ENCODE measurements around the gene DIO3.

Gene DIO3

DNA sequence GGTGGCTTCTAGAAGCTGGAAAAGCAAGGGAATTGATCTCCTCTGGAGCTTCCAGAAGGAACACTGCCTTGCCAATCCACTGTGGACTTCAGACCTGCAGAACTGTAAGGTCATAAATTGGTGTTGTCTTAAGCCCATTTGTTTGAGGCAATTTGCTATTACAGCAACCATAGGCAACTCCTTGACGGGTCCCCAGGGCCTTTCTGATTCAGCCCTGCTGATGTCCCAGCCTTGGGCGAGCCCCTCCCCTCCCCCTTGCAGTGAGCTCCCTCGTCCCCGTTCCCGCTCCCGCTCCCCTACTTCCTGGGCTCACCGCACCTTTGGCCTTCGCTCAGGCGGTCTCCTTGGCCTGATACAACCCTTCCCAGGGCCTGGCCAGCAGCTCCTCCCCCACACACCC is 18.9 kb upstream of the DIO3 start:
- TF ChIP-seq GABPA (IDR thresholded peaks at IDR 0.05; ENCODE audit: low read depth): no peak
- DNase-seq (ENCODE audit: low read depth in 1 of 2, low spot score in 1 of 2): no peak
- no peak overlapping the region for H3K4me3 ChIP-seq (replicated peaks; ENCODE audit: insufficient read depth, low read length)
- H3K27me3 ChIP-seq (ENCODE audit: insufficient read depth, poor library complexity, severe bottlenecking): no peaks in the 10 kb centered on the region
- H3K27ac ChIP-seq (replicated peaks): no peak overlapping the region

DNA sequence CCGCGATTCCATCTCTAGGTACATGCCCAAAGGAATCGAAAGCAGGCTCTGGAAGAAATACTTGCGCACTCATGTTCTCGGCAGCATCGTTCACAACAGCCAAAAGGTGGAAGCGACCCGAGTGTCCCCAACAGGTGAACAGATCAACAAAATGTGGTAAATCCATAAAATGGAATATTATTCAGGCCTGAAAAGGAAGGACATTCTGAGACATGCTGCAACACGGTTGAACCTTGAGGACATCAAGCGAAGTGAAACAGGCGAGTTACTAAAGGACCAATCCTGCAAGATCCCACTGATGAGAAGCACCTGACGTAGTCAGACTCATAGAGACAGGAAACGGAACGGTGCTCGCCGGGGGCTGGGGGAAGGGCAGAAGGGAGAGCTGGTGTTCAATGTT is 17.5 kb upstream of the DIO3 start:
- no peaks in the 10 kb centered on the region for H3K27me3 ChIP-seq (ENCODE audit: insufficient read depth, poor library complexity, severe bottlenecking)
- no peak for DNase-seq (ENCODE audit: low read depth in 1 of 2, low spot score in 1 of 2)
- H3K27ac ChIP-seq (replicated peaks): no peak overlapping the region
- TF ChIP-seq GABPA (IDR thresholded peaks at IDR 0.05; ENCODE audit: low read depth) (no peak), SPI1 (IDR thresholded peaks at IDR 0.05; ENCODE audit: borderline replicate concordance, low read depth) (no peak), POLR2AphosphoS5 (IDR thresholded peaks at IDR 0.05; ENCODE audit: low read depth) (no peak)
- TF ChIP-seq, protein P1, sequence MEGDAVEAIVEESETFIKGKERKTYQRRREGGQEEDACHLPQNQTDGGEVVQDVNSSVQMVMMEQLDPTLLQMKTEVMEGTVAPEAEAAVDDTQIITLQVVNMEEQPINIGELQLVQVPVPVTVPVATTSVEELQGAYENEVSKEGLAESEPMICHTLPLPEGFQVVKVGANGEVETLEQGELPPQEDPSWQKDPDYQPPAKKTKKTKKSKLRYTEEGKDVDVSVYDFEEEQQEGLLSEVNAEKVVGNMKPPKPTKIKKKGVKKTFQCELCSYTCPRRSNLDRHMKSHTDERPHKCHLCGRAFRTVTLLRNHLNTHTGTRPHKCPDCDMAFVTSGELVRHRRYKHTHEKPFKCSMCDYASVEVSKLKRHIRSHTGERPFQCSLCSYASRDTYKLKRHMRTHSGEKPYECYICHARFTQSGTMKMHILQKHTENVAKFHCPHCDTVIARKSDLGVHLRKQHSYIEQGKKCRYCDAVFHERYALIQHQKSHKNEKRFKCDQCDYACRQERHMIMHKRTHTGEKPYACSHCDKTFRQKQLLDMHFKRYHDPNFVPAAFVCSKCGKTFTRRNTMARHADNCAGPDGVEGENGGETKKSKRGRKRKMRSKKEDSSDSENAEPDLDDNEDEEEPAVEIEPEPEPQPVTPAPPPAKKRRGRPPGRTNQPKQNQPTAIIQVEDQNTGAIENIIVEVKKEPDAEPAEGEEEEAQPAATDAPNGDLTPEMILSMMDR (IDR thresholded peaks at IDR 0.05; ENCODE audit: insufficient read depth, low read length): no peak
- TF ChIP-seq, protein P2, sequence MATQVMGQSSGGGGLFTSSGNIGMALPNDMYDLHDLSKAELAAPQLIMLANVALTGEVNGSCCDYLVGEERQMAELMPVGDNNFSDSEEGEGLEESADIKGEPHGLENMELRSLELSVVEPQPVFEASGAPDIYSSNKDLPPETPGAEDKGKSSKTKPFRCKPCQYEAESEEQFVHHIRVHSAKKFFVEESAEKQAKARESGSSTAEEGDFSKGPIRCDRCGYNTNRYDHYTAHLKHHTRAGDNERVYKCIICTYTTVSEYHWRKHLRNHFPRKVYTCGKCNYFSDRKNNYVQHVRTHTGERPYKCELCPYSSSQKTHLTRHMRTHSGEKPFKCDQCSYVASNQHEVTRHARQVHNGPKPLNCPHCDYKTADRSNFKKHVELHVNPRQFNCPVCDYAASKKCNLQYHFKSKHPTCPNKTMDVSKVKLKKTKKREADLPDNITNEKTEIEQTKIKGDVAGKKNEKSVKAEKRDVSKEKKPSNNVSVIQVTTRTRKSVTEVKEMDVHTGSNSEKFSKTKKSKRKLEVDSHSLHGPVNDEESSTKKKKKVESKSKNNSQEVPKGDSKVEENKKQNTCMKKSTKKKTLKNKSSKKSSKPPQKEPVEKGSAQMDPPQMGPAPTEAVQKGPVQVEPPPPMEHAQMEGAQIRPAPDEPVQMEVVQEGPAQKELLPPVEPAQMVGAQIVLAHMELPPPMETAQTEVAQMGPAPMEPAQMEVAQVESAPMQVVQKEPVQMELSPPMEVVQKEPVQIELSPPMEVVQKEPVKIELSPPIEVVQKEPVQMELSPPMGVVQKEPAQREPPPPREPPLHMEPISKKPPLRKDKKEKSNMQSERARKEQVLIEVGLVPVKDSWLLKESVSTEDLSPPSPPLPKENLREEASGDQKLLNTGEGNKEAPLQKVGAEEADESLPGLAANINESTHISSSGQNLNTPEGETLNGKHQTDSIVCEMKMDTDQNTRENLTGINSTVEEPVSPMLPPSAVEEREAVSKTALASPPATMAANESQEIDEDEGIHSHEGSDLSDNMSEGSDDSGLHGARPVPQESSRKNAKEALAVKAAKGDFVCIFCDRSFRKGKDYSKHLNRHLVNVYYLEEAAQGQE (IDR thresholded peaks at IDR 0.05; ENCODE audit: insufficient replicate concordance, low read depth): no peak
- no peak overlapping the region for H3K4me3 ChIP-seq (replicated peaks; ENCODE audit: insufficient read depth, low read length)

DNA sequence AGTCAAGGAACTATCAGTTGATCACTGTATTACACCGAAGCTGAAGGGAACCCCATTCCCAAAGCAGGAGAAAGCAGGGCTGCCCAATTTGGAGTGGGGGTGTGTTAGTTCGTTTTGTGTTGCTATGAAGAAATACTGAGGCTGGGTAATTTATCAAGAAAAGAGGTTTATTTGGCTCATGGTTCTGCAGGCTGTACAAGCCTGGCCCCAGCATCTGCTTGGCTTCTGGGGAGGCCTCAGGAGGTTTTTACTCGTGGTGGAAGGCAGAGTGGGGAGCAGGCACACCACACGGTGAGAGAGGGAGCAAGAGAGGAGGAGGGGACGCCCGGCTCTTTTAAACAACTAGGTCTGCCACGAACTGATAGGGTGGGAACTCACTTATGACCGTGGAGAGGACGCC is 16.7 kb upstream of the DIO3 start:
- TF ChIP-seq SPI1 (IDR thresholded peaks at IDR 0.05; ENCODE audit: borderline replicate concordance, low read depth): no peak
- TF ChIP-seq, protein P1 (IDR thresholded peaks at IDR 0.05; ENCODE audit: insufficient read depth, low read length): no peak
- TF ChIP-seq, protein P2 (IDR thresholded peaks at IDR 0.05; ENCODE audit: insufficient replicate concordance, low read depth): no peak
- TF ChIP-seq GABPA (IDR thresholded peaks at IDR 0.05; ENCODE audit: low read depth): no peak
- TF ChIP-seq POLR2AphosphoS5 (IDR thresholded peaks at IDR 0.05; ENCODE audit: low read depth): no peak
- no peak for DNase-seq (ENCODE audit: low read depth in 1 of 2, low spot score in 1 of 2)
- no peak overlapping the region for H3K4me3 ChIP-seq (replicated peaks; ENCODE audit: insufficient read depth, low read length)
- no peak overlapping the region for H3K27ac ChIP-seq (replicated peaks)
- no peaks in the 10 kb centered on the region for H3K27me3 ChIP-seq (ENCODE audit: insufficient read depth, poor library complexity, severe bottlenecking)

DNA sequence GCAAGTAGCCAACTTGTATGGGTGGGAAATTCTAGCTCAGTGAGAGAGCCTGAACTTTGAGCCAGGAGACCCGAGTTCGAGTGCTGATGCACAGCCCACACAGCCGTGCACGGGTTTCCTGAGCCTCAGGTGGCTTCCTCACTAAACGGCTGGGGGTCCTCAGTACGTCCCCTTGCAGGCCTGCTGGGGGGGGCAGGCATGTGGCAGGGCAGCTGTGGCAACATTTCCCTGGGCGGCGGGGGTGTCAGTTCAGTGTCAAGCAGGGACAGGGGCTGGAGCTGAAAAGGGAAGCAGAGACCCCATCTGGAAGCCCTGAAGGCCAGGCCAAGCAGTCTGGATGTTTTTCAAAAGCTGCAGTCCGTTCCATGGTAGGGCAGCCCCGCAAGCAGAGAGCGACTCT is 14.6 kb upstream of the DIO3 start:
- no peak for DNase-seq (ENCODE audit: low read depth in 1 of 2, low spot score in 1 of 2)
- no peak overlapping the region for H3K4me3 ChIP-seq (replicated peaks; ENCODE audit: insufficient read depth, low read length)
- no peaks in the 10 kb centered on the region for H3K27me3 ChIP-seq (ENCODE audit: insufficient read depth, poor library complexity, severe bottlenecking)
- H3K27ac ChIP-seq (replicated peaks): no peak overlapping the region
- TF ChIP-seq GABPA (IDR thresholded peaks at IDR 0.05; ENCODE audit: low read depth): no peak
- TF ChIP-seq, protein P1 (IDR thresholded peaks at IDR 0.05; ENCODE audit: insufficient read depth, low read length): no peak
- TF ChIP-seq, protein P2 (IDR thresholded peaks at IDR 0.05; ENCODE audit: insufficient replicate concordance, low read depth): no peak
- no peak for TF ChIP-seq POLR2AphosphoS5 (IDR thresholded peaks at IDR 0.05; ENCODE audit: low read depth)
- TF ChIP-seq SPI1 (IDR thresholded peaks at IDR 0.05; ENCODE audit: borderline replicate concordance, low read depth): no peak
